ENCODE data around the gene AQP1. TPM values are rescaled to one million over a fixed set of nuclear protein-coding genes. Genes with fewer than 3 reads are reported as not detected.

The AQP1 gene
- total RNA-seq, 2 experiments from 2014 or later = not detected

DNA sequence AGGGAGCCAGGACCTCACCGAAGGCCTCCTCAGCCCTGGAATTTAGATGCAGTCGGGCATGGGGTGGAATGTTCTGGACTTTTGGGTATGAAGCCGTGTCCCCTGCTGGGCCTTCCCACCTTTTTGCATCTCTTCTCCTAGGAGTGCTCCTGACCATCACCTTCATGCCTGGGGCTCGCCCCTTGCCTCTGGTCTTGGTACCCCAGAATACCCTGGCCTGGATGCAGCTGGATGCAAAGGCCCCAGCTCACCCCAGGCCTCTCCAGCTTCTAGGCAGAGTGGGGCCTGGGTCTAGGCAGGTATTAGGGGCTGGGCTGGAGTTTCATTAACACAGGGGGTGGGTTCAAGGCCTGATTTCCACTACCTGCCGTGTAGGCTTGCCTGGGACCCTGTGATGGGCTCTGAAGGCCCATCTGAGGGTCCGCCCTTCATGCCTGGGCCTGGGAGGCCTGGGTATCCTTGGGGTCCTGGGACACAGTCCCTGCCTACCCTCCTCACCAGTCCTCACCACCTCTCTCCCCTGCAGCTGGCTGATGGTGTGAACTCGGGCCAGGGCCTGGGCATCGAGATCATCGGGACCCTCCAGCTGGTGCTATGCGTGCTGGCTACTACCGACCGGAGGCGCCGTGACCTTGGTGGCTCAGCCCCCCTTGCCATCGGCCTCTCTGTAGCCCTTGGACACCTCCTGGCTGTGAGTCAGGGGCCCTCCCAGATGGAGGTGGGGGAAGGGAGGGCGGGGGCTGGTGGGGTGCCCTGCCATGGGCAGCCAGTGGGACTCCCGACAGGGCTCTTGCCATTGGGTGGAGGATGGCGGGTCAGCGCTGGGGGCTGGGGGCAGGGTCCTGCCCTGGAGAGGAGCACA, 10.1 kb downstream of the AQP1 start:
- H3K4me3 ChIP-seq (ENCODE audit: low read depth, low read length, poor library complexity, severe bottlenecking) = no peak overlapping the region
- POLR2A ChIA-PET = no interaction called here
- H2AFZ ChIP-seq (ENCODE audit: low read length) = no peak overlapping the region

DNA sequence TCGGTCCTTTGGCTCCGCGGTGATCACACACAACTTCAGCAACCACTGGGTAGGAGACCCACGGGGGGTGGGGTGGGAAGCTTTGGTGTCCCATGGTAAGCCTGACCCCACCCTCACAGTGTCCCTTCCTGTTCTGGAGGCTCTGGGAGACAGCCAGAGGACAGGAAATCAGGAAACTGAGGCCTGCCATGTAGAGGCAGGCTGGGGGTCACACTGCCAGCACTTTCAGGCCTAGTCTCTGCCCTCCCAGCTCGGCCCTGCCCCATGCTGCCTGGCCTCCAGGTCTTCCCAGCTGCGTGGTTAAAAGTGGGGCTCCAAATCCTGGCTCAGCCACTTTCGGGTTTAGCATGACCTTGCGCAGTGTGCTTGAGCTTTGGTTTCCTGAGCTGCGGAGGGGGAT, 10.9 kb downstream of the AQP1 start:
- no peak for DNase-seq (ENCODE audit: low spot score)
- no peak overlapping the region for H3K27ac ChIP-seq (ENCODE audit: low read depth, low read length, poor library complexity, severe bottlenecking)

More for the DNA sequence above, 10.1 kb downstream of the AQP1 start:
- intact Hi-C loops (cut with micrococcal nuclease; ENCODE audit: unreplicated experiment) = no loop called here
- CTCF ChIA-PET (ENCODE audit: unreplicated experiment) = no interaction called here
- H3K4me2 ChIP-seq (ENCODE audit: low read length) = no peak overlapping the region
- no peaks in the 10 kb centered on the region for H3K9me2 ChIP-seq (ENCODE audit: insufficient read depth, low read length)
- BruUV-seq (replicated peaks) = no TSS peak
- H3K79me2 ChIP-seq (ENCODE audit: insufficient read depth, low read depth, low read length) = no peaks in the 10 kb centered on the region
- H3K9me3 ChIP-seq (ENCODE audit: low read length) = no peaks in the 10 kb centered on the region
- H4K20me1 ChIP-seq (ENCODE audit: insufficient read depth, low read length) = no peaks in the 10 kb centered on the region
- H3K27ac ChIP-seq (ENCODE audit: low read depth, low read length, poor library complexity, severe bottlenecking) = no peak overlapping the region
- no peaks in the 10 kb centered on the region for H3K4me1 ChIP-seq (ENCODE audit: insufficient read depth, low read length, poor library complexity, severe bottlenecking)
- DNase-seq (ENCODE audit: low spot score) = no peak
- TF ChIP-seq EZH2phosphoT487 (IDR thresholded peaks at IDR 0.05; ENCODE audit: borderline replicate concordance, low read depth, low read length) = no peak
- TF ChIP-seq, protein P1, sequence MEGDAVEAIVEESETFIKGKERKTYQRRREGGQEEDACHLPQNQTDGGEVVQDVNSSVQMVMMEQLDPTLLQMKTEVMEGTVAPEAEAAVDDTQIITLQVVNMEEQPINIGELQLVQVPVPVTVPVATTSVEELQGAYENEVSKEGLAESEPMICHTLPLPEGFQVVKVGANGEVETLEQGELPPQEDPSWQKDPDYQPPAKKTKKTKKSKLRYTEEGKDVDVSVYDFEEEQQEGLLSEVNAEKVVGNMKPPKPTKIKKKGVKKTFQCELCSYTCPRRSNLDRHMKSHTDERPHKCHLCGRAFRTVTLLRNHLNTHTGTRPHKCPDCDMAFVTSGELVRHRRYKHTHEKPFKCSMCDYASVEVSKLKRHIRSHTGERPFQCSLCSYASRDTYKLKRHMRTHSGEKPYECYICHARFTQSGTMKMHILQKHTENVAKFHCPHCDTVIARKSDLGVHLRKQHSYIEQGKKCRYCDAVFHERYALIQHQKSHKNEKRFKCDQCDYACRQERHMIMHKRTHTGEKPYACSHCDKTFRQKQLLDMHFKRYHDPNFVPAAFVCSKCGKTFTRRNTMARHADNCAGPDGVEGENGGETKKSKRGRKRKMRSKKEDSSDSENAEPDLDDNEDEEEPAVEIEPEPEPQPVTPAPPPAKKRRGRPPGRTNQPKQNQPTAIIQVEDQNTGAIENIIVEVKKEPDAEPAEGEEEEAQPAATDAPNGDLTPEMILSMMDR (conservative IDR thresholded peaks at IDR 0.05; ENCODE audit: low read length) = no peak
- H3K36me3 ChIP-seq (ENCODE audit: insufficient read depth, low read length) = no peaks in the 10 kb centered on the region

More for the DNA sequence above, 10.9 kb downstream of the AQP1 start:
- no peaks in the 10 kb centered on the region for H4K20me1 ChIP-seq (ENCODE audit: insufficient read depth, low read length)
- H3K36me3 ChIP-seq (ENCODE audit: insufficient read depth, low read length) = no peaks in the 10 kb centered on the region
- H3K4me2 ChIP-seq (ENCODE audit: low read length) = no peak overlapping the region
- TF ChIP-seq EZH2phosphoT487 (IDR thresholded peaks at IDR 0.05; ENCODE audit: borderline replicate concordance, low read depth, low read length) = no peak
- TF ChIP-seq, protein P1 (conservative IDR thresholded peaks at IDR 0.05; ENCODE audit: low read length) = no peak
- ChIA-PET POLR2A (no interaction called here), CTCF (ENCODE audit: unreplicated experiment) (no interaction called here)
- no peak overlapping the region for H3K4me3 ChIP-seq (ENCODE audit: low read depth, low read length, poor library complexity, severe bottlenecking)
- no peak overlapping the region for H2AFZ ChIP-seq (ENCODE audit: low read length)
- no peaks in the 10 kb centered on the region for H3K9me2 ChIP-seq (ENCODE audit: insufficient read depth, low read length)
- no peaks in the 10 kb centered on the region for H3K4me1 ChIP-seq (ENCODE audit: insufficient read depth, low read length, poor library complexity, severe bottlenecking)
- BruUV-seq (replicated peaks) = no TSS peak
- intact Hi-C loops (cut with micrococcal nuclease; ENCODE audit: unreplicated experiment) = no loop called here
- no peaks in the 10 kb centered on the region for H3K9me3 ChIP-seq (ENCODE audit: low read length)
- H3K79me2 ChIP-seq (ENCODE audit: insufficient read depth, low read depth, low read length) = no peaks in the 10 kb centered on the region

Data from OCI-LY7 (cell line).